ENCODE results near the gene RASGRP3. TPM values are rescaled to one million over a fixed set of nuclear protein-coding genes. Genes with fewer than 3 reads are reported as not detected.

The RASGRP3 gene
- total RNA-seq, 1 donor from 2014 or later = 487 TPM

DNA sequence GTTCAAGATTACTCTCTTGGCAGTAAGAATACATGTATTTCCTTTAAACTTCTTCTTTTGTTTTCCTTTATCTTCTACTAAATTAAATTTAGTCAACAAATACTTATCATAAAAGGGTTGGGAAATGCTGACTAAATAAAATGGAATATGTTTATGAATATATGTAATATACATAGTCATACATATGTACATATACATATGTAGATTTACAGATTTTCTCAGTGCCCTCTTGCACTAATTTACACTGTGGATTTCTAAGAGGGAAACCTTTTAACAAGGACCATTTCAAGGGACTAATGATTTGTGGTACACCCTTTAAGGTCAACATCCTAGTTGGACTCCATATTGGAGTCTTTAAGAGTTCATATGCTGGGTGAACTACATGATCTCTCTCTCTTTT, 85.4 kb downstream of the RASGRP3 start:
- Mint-ChIP-seq H3K27ac (ENCODE audit: unreplicated experiment) (no peak overlapping the region), H3K9me3 (ENCODE audit: unreplicated experiment) (no peaks in the 10 kb centered on the region), H3K4me3 (ENCODE audit: unreplicated experiment) (peak overlapping the region; percentile 15), H3K4me1 (ENCODE audit: unreplicated experiment) (peaks cover 29% of the 10 kb centered on the region), H3K27me3 (ENCODE audit: unreplicated experiment) (no peaks in the 10 kb centered on the region), H3K36me3 (ENCODE audit: low read depth, unreplicated experiment) (peaks cover 70% of the 10 kb centered on the region)
- DNase-seq (ENCODE audit: low spot score) = no peak
- TF ChIP-seq, protein P1, sequence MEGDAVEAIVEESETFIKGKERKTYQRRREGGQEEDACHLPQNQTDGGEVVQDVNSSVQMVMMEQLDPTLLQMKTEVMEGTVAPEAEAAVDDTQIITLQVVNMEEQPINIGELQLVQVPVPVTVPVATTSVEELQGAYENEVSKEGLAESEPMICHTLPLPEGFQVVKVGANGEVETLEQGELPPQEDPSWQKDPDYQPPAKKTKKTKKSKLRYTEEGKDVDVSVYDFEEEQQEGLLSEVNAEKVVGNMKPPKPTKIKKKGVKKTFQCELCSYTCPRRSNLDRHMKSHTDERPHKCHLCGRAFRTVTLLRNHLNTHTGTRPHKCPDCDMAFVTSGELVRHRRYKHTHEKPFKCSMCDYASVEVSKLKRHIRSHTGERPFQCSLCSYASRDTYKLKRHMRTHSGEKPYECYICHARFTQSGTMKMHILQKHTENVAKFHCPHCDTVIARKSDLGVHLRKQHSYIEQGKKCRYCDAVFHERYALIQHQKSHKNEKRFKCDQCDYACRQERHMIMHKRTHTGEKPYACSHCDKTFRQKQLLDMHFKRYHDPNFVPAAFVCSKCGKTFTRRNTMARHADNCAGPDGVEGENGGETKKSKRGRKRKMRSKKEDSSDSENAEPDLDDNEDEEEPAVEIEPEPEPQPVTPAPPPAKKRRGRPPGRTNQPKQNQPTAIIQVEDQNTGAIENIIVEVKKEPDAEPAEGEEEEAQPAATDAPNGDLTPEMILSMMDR (IDR thresholded peaks at IDR 0.05; ENCODE audit: unreplicated experiment) = no peak

DNA sequence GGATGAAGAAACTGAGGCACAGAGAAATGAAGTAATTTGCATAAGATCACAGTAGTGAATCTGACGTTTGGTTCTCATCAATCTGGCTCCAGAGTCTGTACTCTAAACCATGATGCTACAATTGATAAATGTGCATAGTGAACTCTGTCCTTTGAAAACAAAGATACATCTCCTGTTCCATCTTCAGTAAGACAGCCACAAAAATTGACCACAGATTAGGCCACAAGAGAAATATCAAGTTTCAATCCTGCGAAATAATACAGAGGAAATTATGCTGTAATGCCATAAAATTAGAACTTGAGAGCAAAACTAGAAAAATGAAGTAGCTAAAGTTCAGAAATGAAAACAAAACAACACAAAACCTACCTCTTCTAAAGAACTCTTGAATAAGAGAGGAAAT, 94.2 kb downstream of the RASGRP3 start:
- H3K27me3 Mint-ChIP-seq (ENCODE audit: unreplicated experiment) = peaks cover 5% of the 10 kb centered on the region
- no peaks in the 10 kb centered on the region for H3K9me3 Mint-ChIP-seq (ENCODE audit: unreplicated experiment)
- no peak for DNase-seq (ENCODE audit: low spot score)
- no peak overlapping the region for H3K4me3 Mint-ChIP-seq (ENCODE audit: unreplicated experiment)
- peak overlapping the region; percentile 5 for H3K27ac Mint-ChIP-seq (ENCODE audit: unreplicated experiment)
- H3K4me1 Mint-ChIP-seq (ENCODE audit: unreplicated experiment) = no peaks in the 10 kb centered on the region
- TF ChIP-seq, protein P1 (IDR thresholded peaks at IDR 0.05; ENCODE audit: unreplicated experiment) = no peak
- H3K36me3 Mint-ChIP-seq (ENCODE audit: low read depth, unreplicated experiment) = peaks cover 20% of the 10 kb centered on the region

DNA sequence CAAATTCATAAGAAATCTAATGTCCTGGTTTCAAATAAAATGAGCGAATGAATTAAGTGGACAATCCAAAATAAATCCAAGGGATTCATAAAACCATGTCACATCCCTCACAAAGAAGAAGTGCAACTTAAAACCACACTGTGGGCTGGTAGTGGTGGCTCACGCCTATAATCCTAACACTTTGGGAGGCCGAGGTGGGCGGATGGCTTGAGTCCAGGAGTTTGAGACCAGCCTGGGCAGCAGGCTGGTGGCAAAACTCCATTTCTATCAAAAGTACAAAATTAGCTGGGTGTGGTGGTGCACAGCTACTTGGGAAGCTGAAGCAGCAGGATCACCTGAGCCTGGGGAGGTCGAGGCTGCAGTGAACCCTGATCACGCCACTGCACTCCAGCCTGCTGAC, 97.2 kb downstream of the RASGRP3 start:
- H3K27me3 Mint-ChIP-seq (ENCODE audit: unreplicated experiment) = peaks cover 2% of the 10 kb centered on the region
- TF ChIP-seq, protein P1 (IDR thresholded peaks at IDR 0.05; ENCODE audit: unreplicated experiment) = no peak
- H3K4me1 Mint-ChIP-seq (ENCODE audit: unreplicated experiment) = peaks cover 3% of the 10 kb centered on the region
- H3K4me3 Mint-ChIP-seq (ENCODE audit: unreplicated experiment) = no peak overlapping the region
- DNase-seq (ENCODE audit: low spot score) = no peak
- H3K27ac Mint-ChIP-seq (ENCODE audit: unreplicated experiment) = no peak overlapping the region
- no peaks in the 10 kb centered on the region for H3K9me3 Mint-ChIP-seq (ENCODE audit: unreplicated experiment)
- peaks cover 5% of the 10 kb centered on the region for H3K36me3 Mint-ChIP-seq (ENCODE audit: low read depth, unreplicated experiment)

DNA sequence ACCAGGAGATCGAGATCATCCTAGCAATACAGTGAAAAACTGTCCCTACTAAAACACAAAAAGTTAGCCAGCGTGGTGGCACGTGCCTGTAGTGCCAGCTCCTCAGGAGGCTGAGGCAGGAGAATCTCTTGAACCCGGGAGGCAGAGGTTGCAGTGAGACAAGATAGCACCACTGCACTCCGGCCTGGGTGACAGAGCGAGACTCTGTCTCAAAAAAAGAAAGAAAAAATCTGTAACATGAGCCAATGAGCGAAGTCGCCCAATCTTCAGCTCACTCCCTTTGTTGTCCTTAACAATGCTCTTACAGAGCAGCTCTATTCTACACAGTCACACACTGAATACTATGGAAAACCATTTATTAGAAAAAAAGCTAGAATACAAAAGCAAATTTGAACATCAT, 100.6 kb downstream of the RASGRP3 start:
- Mint-ChIP-seq H3K9me3 (ENCODE audit: unreplicated experiment) (no peaks in the 10 kb centered on the region), H3K27me3 (ENCODE audit: unreplicated experiment) (no peaks in the 10 kb centered on the region), H3K27ac (ENCODE audit: unreplicated experiment) (peak overlapping the region; percentile 53), H3K4me1 (ENCODE audit: unreplicated experiment) (peaks cover 8% of the 10 kb centered on the region), H3K36me3 (ENCODE audit: low read depth, unreplicated experiment) (no peaks in the 10 kb centered on the region), H3K4me3 (ENCODE audit: unreplicated experiment) (no peak overlapping the region)
- TF ChIP-seq, protein P1 (IDR thresholded peaks at IDR 0.05; ENCODE audit: unreplicated experiment) = no peak
- no peak for DNase-seq (ENCODE audit: low spot score)

DNA sequence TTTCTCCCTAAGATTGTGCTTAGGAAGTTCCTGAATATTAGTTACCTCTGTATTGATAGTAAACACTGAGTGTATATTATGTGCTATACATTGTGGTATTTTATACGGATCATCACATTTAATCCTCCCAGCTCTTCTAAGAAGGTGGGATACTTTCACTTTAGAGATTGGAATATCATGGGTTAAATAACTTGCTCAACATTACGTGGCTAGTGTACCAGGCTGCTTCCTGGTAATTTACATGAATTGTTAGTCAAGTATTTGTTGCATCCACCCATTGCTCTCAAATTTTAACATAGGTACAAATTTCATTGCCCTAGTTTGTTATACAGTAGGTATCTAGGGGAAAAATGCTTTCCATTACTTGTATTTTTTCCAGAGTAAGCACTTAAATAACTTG, 101.2 kb downstream of the RASGRP3 start:
- TF ChIP-seq, protein P1 (IDR thresholded peaks at IDR 0.05; ENCODE audit: unreplicated experiment) = no peak
- Mint-ChIP-seq H3K27me3 (ENCODE audit: unreplicated experiment) (no peaks in the 10 kb centered on the region), H3K9me3 (ENCODE audit: unreplicated experiment) (no peaks in the 10 kb centered on the region), H3K36me3 (ENCODE audit: low read depth, unreplicated experiment) (no peaks in the 10 kb centered on the region), H3K27ac (ENCODE audit: unreplicated experiment) (no peak overlapping the region), H3K4me3 (ENCODE audit: unreplicated experiment) (no peak overlapping the region), H3K4me1 (ENCODE audit: unreplicated experiment) (peaks cover 12% of the 10 kb centered on the region)
- DNase-seq (ENCODE audit: low spot score) = no peak

Data from endothelial cell (in vitro differentiated cells).